HG03196 (cell line): ENCODE measurements around the gene OVAAL.
A peak's percentile ranks its signal among the peaks of the same experiment; 100 is the strongest.

Experiments
- ATAC-seq: cut with Tn5 transposase; IDR thresholded peaks from one replicate; pipeline ENCODE4 v1.9.1; 2021; ENCODE audit not compliant: unreplicated experiment

The OVAAL gene

GRCh38 chr1:180558664-180559063 lies at the start of gene OVAAL:
TSS of gene OVAAL (plus strand) at chr1:180558964.
- ATAC-seq, result no peak

GRCh38 chr1:180510882-180511281 lies 47.9 kb upstream of the OVAAL start:
- no peak for ATAC-seq

- no peak for ATAC-seq
Observed at GRCh38 chr1:180513531-180513930, 45.2 kb upstream of the OVAAL start.

- ATAC-seq, result no peak
Observed at GRCh38 chr1:180515364-180515763, 43.4 kb upstream of the OVAAL start.

GRCh38 chr1:180515857-180516388 lies 42.8 kb upstream of the OVAAL start:
- peak; percentile 84 for ATAC-seq

GRCh38 chr1:180519846-180520245 lies 38.9 kb upstream of the OVAAL start:
- ATAC-seq, result no peak

GRCh38 chr1:180521474-180522212 lies 37.1 kb upstream of the OVAAL start:
- no peak for ATAC-seq

- ATAC-seq, result no peak
Observed at GRCh38 chr1:180522213-180522515, 36.6 kb upstream of the OVAAL start.

- no peak for ATAC-seq
Observed at GRCh38 chr1:180524160-180524914, 34.4 kb upstream of the OVAAL start.

- ATAC-seq, result no peak
Observed at GRCh38 chr1:180524915-180525714, 33.6 kb upstream of the OVAAL start.

GRCh38 chr1:180525715-180526039 lies 33.1 kb upstream of the OVAAL start:
- ATAC-seq, result no peak

- ATAC-seq, result no peak
Observed at GRCh38 chr1:180527101-180527669, 31.6 kb upstream of the OVAAL start.

GRCh38 chr1:180528868-180529470 lies 29.8 kb upstream of the OVAAL start:
- no peak for ATAC-seq

GRCh38 chr1:180530501-180530900 lies 28.3 kb upstream of the OVAAL start:
- no peak for ATAC-seq

GRCh38 chr1:180532854-180533253 lies 25.9 kb upstream of the OVAAL start:
- no peak for ATAC-seq

GRCh38 chr1:180533266-180533987 lies 25.3 kb upstream of the OVAAL start:
- ATAC-seq, result no peak

- ATAC-seq, result no peak
Observed at GRCh38 chr1:180534214-180534613, 24.6 kb upstream of the OVAAL start.

- ATAC-seq, result no peak
Observed at GRCh38 chr1:180535418-180535999, 23.3 kb upstream of the OVAAL start.

- no peak for ATAC-seq
Observed at GRCh38 chr1:180536821-180537372, 21.9 kb upstream of the OVAAL start.

- no peak for ATAC-seq
Observed at GRCh38 chr1:180539136-180539535, 19.6 kb upstream of the OVAAL start.
